ENCODE data around the gene PDE7B.

The PDE7B gene

GRCh38 chr6:135851442-135852271 lies at the start of gene PDE7B:
TSS of gene PDE7B (plus strand) at chr6:135851701.
- DNase-seq: peak; percentile 60

GRCh38 chr6:135801755-135802465 lies 49.6 kb upstream of the PDE7B start:
- DNase-seq: no peak

GRCh38 chr6:135810486-135810885 lies 41.0 kb upstream of the PDE7B start:
- no peak for DNase-seq

- no peak for DNase-seq
These were observed 40.3 kb upstream of the PDE7B start for GRCh38 chr6:135811170-135811569.

GRCh38 chr6:135811644-135812526 lies 39.6 kb upstream of the PDE7B start:
- no peak for DNase-seq

- DNase-seq: no peak
These were observed 38.1 kb upstream of the PDE7B start for GRCh38 chr6:135813401-135813800.

- no peak for DNase-seq
These were observed 37.5 kb upstream of the PDE7B start for GRCh38 chr6:135814043-135814442.

GRCh38 chr6:135815216-135815615 lies 36.3 kb upstream of the PDE7B start:
- no peak for DNase-seq

- DNase-seq: no peak
These were observed 34.5 kb upstream of the PDE7B start for GRCh38 chr6:135817035-135817434.

GRCh38 chr6:135819665-135820064 lies 31.8 kb upstream of the PDE7B start:
- no peak for DNase-seq

GRCh38 chr6:135820340-135820739 lies 31.2 kb upstream of the PDE7B start:
- DNase-seq: no peak

GRCh38 chr6:135823851-135824250 lies 27.6 kb upstream of the PDE7B start:
- DNase-seq: no peak

- DNase-seq: no peak
These were observed 25.2 kb upstream of the PDE7B start for GRCh38 chr6:135826236-135826804.

- no peak for DNase-seq
These were observed 23.5 kb upstream of the PDE7B start for GRCh38 chr6:135828021-135828420.

GRCh38 chr6:135830452-135830881 lies 21.0 kb upstream of the PDE7B start:
- no peak for DNase-seq

GRCh38 chr6:135831016-135831415 lies 20.5 kb upstream of the PDE7B start:
- no peak for DNase-seq

- DNase-seq: no peak
These were observed 19.3 kb upstream of the PDE7B start for GRCh38 chr6:135832166-135832565.

- DNase-seq: no peak
These were observed 17.7 kb upstream of the PDE7B start for GRCh38 chr6:135833771-135834170.

- DNase-seq: no peak
These were observed 13.6 kb upstream of the PDE7B start for GRCh38 chr6:135837735-135838449.

- no peak for DNase-seq
These were observed 12.4 kb upstream of the PDE7B start for GRCh38 chr6:135839121-135839520.

- no peak for DNase-seq
These were observed 8.7 kb upstream of the PDE7B start for GRCh38 chr6:135842618-135843392.

Measured in activated CD4-positive, alpha-beta T cell treated with anti-CD3 and anti-CD28 coated beads for 48 hours (primary cell).